Globus pallidus (tissue), 1 donor: ENCODE measurements around the gene SRP54.
"Not testable (repeated sequence)": the region's sequence is repeated elsewhere in the genome, so short reads cannot be mapped to it uniquely, and the experiment has no call there.

Source experiments
- DNase-seq: peaks from one replicate; pipeline ENCODE4 v3.0.0-alpha.2; 2015; ENCODE audit warnings: low spot score

The SRP54 gene

GRCh38 chr14:35046751-35047536, 64.2 kb downstream of the SRP54 start:
- DNase-seq = no peak

GRCh38 chr14:35047976-35048513, 65.3 kb downstream of the SRP54 start:
- DNase-seq = no peak

- no peak for DNase-seq
These were observed 67.9 kb downstream of the SRP54 start for GRCh38 chr14:35050652-35051051.

- DNase-seq = no peak
These were observed 69.0 kb downstream of the SRP54 start for GRCh38 chr14:35051796-35052195.

- DNase-seq = no peak
These were observed 69.8 kb downstream of the SRP54 start for GRCh38 chr14:35052637-35053036.

- not testable (repeated sequence) for DNase-seq
These were observed 78.5 kb downstream of the SRP54 start for GRCh38 chr14:35061113-35061791.

GRCh38 chr14:35065731-35066130, 82.9 kb downstream of the SRP54 start:
- DNase-seq = not testable (repeated sequence)

- DNase-seq = no peak
These were observed 85.6 kb downstream of the SRP54 start for GRCh38 chr14:35068238-35069012.

- DNase-seq = no peak
These were observed 89.4 kb downstream of the SRP54 start for GRCh38 chr14:35072226-35072625.

GRCh38 chr14:35073486-35073885, 90.7 kb downstream of the SRP54 start:
- no peak for DNase-seq

- DNase-seq = no peak
These were observed 95.3 kb downstream of the SRP54 start for GRCh38 chr14:35078082-35078481.
